ENCODE data around the gene SLC4A1.

SLC4A1 gene

DNA sequence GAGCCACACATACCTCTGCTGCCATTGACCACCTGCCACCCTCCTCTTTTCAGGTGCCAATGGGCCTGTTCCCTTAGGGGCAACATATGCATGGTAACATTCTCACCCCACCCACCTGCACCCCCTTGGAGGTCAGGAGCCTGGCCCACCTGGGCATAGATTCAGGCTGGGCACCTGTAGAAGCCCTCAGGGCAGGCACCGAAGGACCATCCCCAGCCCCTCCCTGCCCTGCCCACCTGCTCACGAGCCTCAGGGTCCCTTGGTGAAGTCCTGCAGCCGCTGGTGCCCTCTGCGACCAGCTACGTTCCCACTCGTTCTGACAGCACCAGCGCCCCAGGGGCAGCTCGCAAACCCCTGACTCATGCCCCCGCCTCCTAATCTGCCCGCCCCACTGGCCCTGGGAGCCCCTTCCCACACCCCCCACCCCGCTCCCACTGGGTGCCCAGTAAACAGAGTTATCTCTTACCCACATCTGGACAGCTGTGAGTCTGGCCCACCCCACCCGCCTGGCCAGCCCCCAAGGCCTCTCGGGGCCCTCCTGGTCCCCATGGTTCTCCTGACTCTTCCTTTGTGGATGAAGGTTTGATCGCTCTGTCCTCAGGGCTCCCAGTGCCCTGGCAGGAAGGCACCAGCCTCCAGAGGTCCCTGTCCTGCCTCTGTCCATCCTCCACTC lies at the start of gene SLC4A1:
TSS of gene SLC4A1 (minus strand) at position 318 of the 673 bp plus-strand sequence. CDS start 5,269 bp downstream, outside the sequence.
- DNase-seq: no peak

DNA sequence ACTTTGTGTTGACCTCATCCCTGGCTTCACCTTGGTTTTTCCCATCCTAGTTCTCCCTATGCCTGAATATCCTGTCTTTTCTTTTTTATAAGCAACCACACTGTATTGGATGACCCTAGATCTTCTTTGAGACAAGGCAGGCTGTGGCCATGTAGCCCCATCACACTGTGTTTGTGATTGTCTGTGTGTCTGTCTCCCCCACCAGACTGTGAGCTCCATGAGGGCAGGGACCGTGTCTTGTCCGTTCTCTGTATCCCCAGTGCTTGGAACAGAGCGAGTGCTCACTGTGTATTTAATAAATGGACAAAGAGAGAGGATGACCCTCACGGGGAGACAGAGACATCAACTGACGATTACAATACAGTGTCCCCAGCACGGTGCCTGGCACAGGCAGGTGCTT lies 49.6 kb upstream of the SLC4A1 start:
- DNase-seq: no peak

DNA sequence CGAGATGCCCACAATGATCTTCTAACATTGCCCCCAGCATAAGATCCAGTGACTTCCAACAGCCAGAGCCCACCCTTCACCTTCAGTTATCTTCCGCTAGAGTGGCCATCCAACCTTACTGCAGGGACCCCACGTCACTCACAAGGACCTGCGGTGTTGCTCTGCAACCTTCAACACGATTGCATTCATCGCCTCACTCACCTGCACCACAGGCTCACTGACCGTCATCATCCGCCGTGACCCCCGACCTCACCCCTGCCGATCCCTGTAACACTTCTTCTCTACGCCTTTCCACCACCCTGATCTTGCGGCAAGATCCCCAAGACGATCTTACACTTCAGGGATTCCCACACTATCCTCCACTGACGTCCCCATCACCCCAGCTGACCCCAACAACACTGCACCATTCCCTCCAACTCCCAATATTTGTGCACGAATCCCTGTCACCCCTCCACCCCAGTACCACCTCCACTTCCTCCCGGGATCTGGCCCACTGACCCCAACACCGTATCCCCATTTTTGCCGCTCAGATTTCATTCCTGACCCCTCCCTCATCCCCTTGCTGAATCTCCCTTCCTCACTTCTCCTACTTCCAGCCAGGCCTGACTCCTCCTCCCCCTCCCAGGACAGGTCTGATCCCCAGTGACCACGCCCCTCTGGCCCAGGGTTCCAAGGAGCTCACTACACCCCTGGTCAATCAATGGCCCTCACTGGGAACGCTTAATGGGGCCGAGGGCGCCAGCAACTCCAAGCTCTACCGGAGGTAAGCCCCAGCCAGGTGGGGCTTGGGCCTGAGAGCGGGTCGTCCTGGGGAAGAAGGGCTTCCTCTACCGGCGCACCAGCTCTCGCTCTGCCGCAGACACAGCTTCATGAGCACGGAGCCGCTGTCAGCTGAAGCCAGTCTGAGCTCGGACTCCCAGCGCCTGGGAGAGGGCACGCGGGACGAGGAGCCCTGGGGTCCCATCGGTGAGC lies 48.1 kb upstream of the SLC4A1 start:
- no peak for DNase-seq

DNA sequence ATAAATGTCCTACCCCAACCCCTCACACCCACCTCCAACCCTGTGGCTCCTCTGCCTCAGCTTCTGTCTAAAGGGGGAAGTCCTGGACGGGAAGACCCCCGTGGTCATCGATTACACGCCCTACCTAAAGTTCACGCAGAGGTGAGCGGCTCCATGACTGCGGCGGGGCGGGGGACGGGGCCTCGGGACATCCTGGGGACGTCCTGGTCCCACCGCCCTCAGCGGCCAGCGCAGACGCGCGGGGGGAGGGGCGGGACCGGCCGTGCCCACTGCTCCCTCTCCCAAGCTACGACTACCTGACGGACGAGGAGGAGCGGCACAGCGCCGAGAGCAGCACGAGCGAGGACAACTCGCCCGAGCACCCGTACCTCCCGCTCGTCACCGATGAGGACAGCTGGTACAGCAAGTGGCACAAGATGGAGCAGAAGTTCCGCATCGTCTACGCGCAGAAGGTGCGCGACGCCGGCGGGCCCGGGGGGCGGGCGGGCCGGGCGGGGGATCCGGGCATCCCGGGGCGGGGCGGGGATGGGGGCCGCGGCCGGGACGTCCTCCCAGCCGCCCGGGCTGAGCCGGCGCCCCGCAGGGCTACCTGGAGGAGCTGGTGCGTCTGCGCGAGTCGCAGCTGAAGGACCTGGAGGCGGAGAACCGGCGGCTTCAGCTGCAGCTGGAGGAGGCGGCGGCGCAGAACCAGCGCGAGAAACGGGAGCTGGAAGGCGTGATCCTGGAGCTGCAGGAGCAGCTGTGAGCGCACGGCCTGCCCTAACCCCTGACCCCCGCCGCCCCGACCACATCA lies 47.1 kb upstream of the SLC4A1 start:
- DNase-seq: no peak

GRCh38 chr17:44314524-44314868 lies 46.6 kb upstream of the SLC4A1 start:
- no peak for DNase-seq

DNA sequence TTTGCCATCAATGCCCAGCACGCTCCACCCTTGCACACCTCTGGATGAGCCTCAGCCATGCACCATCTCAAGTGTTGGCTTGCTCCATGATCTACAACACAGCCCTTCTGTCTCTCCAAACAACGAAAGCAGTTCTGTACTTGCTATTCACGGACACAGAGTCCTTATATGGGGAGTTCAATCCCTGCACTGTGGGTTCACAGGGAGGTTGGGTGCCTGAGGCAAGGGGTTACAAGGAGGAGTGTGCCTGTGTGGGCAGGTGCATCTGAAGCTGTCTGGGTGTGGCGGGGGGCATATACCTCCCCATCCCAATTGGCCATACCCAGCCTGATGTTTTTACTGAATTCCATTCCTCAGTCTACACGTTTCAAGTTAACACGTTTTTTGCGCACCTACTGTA lies 46.1 kb upstream of the SLC4A1 start:
- no peak for DNase-seq

GRCh38 chr17:44312396-44313104 lies 44.6 kb upstream of the SLC4A1 start:
- no peak for DNase-seq

- DNase-seq: no peak
These were observed 43.7 kb upstream of the SLC4A1 start for GRCh38 chr17:44311562-44312181.

DNA sequence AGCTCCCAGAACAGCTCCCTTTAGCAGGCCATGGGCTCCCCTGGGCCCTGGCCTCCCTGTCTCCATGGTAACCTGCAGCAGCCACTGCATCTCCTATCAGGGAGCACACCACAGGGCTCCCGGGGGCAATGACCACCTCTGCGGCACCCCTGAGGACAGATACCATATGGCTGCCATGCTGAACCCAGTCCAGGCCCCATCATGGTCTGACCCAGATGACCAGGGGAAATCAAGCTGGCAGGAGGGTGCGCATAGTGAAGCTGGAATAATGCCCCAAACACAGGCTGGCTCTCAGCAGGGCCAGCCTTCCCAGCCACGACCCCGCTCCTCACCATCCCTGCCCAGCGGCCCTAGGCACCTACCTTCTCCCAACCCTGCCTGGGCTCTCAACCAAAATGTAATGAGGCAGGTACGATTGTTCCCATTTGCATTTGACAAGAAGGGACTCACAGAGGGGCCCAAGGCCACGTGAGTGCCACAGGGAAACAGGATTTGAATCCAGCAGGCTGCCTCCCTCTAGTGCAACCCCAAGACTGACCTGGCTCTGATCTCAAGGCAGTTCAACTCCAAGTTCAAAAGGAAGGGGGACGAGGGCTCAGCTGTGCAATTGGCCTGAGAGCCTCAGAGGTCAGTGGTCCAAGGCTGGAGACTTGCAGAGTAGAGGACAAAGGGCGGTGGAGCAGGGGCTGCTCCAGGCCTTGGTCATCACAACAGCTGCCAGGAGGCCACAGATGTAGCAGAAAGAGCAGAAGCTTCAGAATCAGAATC lies 42.9 kb upstream of the SLC4A1 start:
- DNase-seq: no peak

DNA sequence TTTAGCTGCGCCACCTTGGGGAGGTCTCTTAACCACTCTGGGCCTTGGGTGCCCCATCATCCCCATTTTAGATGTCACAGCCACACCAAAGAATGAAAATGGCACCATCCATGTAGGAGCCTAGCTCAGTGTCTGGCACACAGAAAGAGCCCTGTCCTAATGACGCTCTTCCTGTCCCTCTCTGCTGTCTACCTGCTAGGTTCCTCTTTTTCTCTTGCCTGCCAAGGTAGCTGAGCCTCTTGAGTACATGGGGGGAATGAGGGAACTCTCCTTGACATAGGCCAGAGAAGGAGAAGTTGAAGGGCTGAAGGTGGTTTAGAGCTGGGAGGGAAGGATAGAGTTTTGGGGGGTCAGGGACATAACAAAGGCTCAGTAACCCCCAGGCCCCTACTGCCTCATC lies 42.3 kb upstream of the SLC4A1 start:
- no peak for DNase-seq

GRCh38 chr17:44309472-44309871 lies 41.5 kb upstream of the SLC4A1 start:
- no peak for DNase-seq

DNA sequence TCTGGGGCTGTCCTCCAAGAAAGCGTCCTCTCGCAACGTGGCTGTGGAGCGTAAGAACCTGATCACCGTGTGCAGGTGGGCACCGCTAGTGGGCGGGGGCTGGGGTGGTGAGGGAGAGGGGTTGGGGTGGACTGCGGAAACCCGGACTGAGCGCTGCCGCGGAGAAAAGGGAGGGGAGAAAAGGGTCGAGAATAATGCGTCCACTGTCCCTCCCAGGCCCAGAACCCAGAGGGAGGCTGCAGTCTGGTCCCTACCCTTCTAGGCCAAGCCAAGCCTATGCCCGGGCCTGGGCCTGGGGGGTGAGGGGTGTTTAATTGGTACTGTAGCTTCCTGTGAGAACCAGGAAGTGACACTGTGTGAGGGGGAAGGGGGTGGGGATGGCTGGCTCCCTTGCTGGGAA lies 40.9 kb upstream of the SLC4A1 start:
- no peak for DNase-seq

DNA sequence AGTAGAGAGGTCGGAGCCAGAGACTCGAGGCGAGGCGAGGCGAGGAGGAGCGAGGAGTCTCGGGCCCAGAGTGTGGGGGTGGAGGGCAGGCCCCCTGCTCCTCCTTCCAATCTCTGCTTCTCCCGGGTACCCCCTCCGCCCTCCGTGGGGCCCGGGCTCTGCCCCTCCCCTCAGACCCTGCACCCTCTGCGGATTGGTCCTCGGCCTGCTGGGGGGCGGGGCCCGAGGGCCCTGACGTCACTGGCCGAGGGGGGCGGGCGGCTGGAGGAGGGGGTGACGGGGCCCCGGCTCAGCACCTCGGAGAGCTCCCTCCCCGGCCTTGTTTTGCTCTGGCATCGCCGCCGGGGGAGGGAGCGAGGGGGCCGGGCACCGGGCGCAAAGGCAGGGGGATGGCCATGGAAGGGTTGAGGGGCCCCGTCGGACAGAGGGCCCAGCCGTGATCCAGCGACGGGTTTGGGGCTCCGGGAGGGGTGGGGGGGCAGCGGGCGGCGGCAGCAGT lies 40.4 kb upstream of the SLC4A1 start, which contains the start of gene RUNDC3A:
TSS of gene RUNDC3A (plus strand) at position 282 of the 499 bp plus-strand sequence. CDS start 232 bp downstream, outside the sequence.
- DNase-seq: peak; percentile 83 to 89

- peak in 1 of 2 experiments; percentile 44 for DNase-seq
These were observed 39.7 kb upstream of the SLC4A1 start for GRCh38 chr17:44307387-44308186.

DNA sequence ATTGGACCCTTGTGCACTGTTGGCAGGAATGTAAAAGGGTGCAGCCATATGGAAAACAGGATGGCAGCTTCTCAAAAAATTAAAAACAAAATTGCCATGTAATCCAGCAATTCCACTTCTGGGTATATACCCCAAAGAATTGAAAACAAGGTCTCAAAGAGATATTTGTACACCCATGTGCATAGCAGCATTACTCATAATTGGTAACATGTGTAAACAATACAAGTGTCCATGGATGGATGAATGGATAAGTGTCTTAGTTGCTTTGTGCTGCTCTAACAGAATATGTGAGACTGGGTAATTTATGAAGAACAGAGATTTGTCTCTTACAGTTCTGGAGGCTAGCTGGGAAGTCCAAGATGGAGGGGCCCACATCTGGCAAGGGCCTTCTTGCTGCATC lies 36.7 kb upstream of the SLC4A1 start:
- DNase-seq: no peak

DNA sequence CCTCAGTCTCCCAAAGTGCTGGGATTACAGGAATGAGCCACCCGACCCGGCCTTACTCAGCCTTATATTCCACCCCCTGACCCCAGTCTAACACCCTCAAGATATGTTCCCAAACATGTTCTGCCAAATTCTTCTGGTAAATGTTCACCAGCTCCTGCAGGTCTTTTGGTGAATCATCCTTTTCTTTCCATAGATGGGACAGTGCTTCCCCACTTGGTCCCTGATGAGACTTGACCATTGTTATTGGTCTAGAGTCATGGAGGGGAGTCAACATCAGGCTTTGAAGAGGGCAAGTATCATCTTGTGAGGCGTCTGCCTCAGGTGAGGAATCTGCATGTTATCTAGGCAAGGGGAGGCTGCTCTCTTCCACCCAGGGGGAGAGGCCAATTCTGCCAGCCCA lies 30.0 kb upstream of the SLC4A1 start:
- DNase-seq: no peak

- DNase-seq: no peak
These were observed 25.7 kb upstream of the SLC4A1 start for GRCh38 chr17:44293509-44294226.

GRCh38 chr17:44287651-44288050 lies 19.7 kb upstream of the SLC4A1 start:
- DNase-seq: no peak

DNA sequence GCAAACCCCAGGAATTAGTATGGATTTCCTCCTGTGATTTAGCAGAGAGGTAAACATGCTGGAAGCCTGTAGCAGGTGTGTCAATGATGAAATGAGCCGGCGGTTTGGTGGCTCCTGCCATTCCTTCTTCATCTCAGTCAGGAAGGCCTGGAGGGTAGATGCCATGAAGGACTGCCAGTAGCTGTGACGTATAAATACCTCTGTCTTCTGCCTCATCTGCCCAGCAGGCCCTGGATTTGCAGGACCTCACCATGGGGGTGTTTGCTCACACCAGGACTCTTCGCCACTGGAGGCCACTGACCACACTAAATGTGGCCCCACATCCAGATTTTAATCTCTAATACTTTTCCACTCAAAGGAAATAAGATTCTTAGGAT lies 16.1 kb upstream of the SLC4A1 start:
- no peak for DNase-seq
